ENCODE results near the gene PSMD14. TPM values are rescaled to one million over a fixed set of nuclear protein-coding genes. Genes with fewer than 3 reads are reported as not detected.

PSMD14 gene
- total RNA-seq, 1 experiment from 2014 or later: 205 TPM

DNA sequence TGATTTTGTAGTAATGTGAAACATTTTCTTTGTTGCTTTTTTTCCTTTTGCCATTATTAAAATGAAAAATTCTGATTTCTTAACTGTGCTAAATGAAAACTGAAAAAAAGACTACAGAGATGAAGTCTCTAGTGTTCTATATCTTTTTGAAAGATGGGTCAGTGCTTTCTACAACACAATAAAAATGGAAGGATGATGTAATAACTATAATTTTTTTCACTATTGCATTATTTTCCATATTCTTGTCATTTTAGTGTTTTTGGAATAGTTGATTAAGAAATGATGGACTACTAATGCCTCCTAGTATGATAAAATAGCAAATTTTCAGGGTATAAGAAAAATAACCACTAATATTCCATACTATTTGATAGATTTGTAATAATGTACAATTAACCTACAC is 7.2 kb downstream of the PSMD14 start:
- peaks cover 44% of the 10 kb centered on the region for H3K4me1 ChIP-seq (ENCODE audit: insufficient read depth, low read length, poor library complexity, severe bottlenecking)
- ChIA-PET CTCF (no interaction called here), POLR2A (ENCODE audit: low non-redundant PET) (no interaction called here)
- H3K4me3 ChIP-seq (ENCODE audit: low read depth, low read length, poor library complexity, severe bottlenecking): no peak overlapping the region
- TF ChIP-seq EZH2 (IDR thresholded peaks at IDR 0.05; ENCODE audit: borderline replicate concordance, low read depth, low read length, poor library complexity, severe bottlenecking): no peak
- TF ChIP-seq, protein P1, sequence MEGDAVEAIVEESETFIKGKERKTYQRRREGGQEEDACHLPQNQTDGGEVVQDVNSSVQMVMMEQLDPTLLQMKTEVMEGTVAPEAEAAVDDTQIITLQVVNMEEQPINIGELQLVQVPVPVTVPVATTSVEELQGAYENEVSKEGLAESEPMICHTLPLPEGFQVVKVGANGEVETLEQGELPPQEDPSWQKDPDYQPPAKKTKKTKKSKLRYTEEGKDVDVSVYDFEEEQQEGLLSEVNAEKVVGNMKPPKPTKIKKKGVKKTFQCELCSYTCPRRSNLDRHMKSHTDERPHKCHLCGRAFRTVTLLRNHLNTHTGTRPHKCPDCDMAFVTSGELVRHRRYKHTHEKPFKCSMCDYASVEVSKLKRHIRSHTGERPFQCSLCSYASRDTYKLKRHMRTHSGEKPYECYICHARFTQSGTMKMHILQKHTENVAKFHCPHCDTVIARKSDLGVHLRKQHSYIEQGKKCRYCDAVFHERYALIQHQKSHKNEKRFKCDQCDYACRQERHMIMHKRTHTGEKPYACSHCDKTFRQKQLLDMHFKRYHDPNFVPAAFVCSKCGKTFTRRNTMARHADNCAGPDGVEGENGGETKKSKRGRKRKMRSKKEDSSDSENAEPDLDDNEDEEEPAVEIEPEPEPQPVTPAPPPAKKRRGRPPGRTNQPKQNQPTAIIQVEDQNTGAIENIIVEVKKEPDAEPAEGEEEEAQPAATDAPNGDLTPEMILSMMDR (conservative IDR thresholded peaks at IDR 0.05; ENCODE audit: low read depth, low read length): no peak
- no peaks in the 10 kb centered on the region for H3K27me3 ChIP-seq (replicated peaks; ENCODE audit: insufficient read depth, low read depth, low read length, poor library complexity)
- intact Hi-C loops (cut with micrococcal nuclease; ENCODE audit: unreplicated experiment): no loop called here
- no peaks in the 10 kb centered on the region for H3K9me3 ChIP-seq (ENCODE audit: low read depth, low read length, poor library complexity, severe bottlenecking)
- no peak for DNase-seq (ENCODE audit: low spot score)
- peak overlapping the region; percentile 41 for H3K27ac ChIP-seq (ENCODE audit: low read depth, low read length, poor library complexity, severe bottlenecking)
- no TSS peak for BruUV-seq (replicated peaks)
- peaks cover 22% of the 10 kb centered on the region for H3K36me3 ChIP-seq (ENCODE audit: insufficient read depth, low read length, poor library complexity, severe bottlenecking)

- no peak overlapping the region for H3K27ac ChIP-seq (ENCODE audit: low read depth, low read length, poor library complexity, severe bottlenecking)
- no peaks in the 10 kb centered on the region for H3K27me3 ChIP-seq (replicated peaks; ENCODE audit: insufficient read depth, low read depth, low read length, poor library complexity)
- no peak overlapping the region for H3K4me3 ChIP-seq (ENCODE audit: low read depth, low read length, poor library complexity, severe bottlenecking)
- intact Hi-C loops (cut with micrococcal nuclease; ENCODE audit: unreplicated experiment): no loop called here
- ChIA-PET POLR2A (ENCODE audit: low non-redundant PET) (no interaction called here), CTCF (no interaction called here)
- DNase-seq (ENCODE audit: low spot score): no peak
- TF ChIP-seq EZH2 (IDR thresholded peaks at IDR 0.05; ENCODE audit: borderline replicate concordance, low read depth, low read length, poor library complexity, severe bottlenecking): no peak
- TF ChIP-seq, protein P1 (conservative IDR thresholded peaks at IDR 0.05; ENCODE audit: low read depth, low read length): no peak
- H3K36me3 ChIP-seq (ENCODE audit: insufficient read depth, low read length, poor library complexity, severe bottlenecking): peaks cover 31% of the 10 kb centered on the region
- no peaks in the 10 kb centered on the region for H3K9me3 ChIP-seq (ENCODE audit: low read depth, low read length, poor library complexity, severe bottlenecking)
- H3K4me1 ChIP-seq (ENCODE audit: insufficient read depth, low read length, poor library complexity, severe bottlenecking): peaks cover 52% of the 10 kb centered on the region
- BruUV-seq (replicated peaks): no TSS peak
Measured at GRCh38 chr2:161316701-161317100, 8.5 kb downstream of the PSMD14 start.

DNA sequence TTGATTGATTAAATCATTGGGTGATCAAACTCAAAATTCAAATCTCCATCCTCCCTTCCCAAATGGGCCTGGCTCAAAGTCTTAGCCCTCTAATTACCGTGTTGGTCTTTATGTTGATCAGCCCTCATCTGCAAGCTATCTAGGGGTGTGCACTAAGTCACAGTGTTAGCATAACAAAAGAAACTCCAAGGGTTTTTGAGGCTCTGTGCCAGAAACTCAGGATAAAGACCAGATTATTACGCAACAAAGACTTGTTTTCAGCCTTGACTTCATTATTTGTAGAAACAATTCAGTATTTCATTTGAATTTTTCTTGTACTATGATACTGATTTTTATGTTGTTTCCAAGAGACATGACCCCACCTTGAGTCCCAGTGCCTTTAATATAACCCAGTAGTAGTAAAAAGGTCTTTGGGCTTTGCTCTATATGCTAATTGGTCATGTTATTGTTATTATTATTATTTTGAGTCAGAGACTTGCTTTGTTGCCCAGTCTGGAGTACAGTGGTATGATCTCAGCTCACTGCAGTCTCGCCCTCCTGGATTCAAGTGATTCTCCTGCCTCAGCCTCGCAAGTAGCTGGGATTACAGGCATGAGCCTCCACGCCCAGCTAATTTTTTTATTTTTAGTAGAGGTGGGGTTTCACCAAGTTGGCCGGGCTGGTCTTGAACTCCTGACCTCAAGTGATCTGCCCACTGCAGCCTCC is 13.9 kb downstream of the PSMD14 start:
- H3K36me3 ChIP-seq (ENCODE audit: insufficient read depth, low read length, poor library complexity, severe bottlenecking): peaks cover 61% of the 10 kb centered on the region
- ChIA-PET CTCF (no interaction called here), POLR2A (ENCODE audit: low non-redundant PET) (interaction anchor here (0.6 kb wide), 1 partner anchor 13 kb away, joined by 3 read pairs; no protein-coding TSS in a partner anchor)
- no peak overlapping the region for H3K27ac ChIP-seq (ENCODE audit: low read depth, low read length, poor library complexity, severe bottlenecking)
- BruUV-seq (replicated peaks): no TSS peak
- no peak for TF ChIP-seq EZH2 (IDR thresholded peaks at IDR 0.05; ENCODE audit: borderline replicate concordance, low read depth, low read length, poor library complexity, severe bottlenecking)
- TF ChIP-seq, protein P1 (conservative IDR thresholded peaks at IDR 0.05; ENCODE audit: low read depth, low read length): no peak
- DNase-seq (ENCODE audit: low spot score): peak; percentile 81
- peaks cover 30% of the 10 kb centered on the region for H3K4me1 ChIP-seq (ENCODE audit: insufficient read depth, low read length, poor library complexity, severe bottlenecking)
- intact Hi-C loops (cut with micrococcal nuclease; ENCODE audit: unreplicated experiment): no loop called here
- no peaks in the 10 kb centered on the region for H3K27me3 ChIP-seq (replicated peaks; ENCODE audit: insufficient read depth, low read depth, low read length, poor library complexity)
- no peak overlapping the region for H3K4me3 ChIP-seq (ENCODE audit: low read depth, low read length, poor library complexity, severe bottlenecking)
- no peaks in the 10 kb centered on the region for H3K9me3 ChIP-seq (ENCODE audit: low read depth, low read length, poor library complexity, severe bottlenecking)
